Measurements from ENCODE around the gene KRTAP25-1. TPM values are rescaled to one million over a fixed set of nuclear protein-coding genes. Genes with fewer than 3 reads are reported as not detected.

The KRTAP25-1 gene
- total RNA-seq: not detected

GRCh38 chr21:30289215-30289614, at the start of gene KRTAP25-1:
Gene KRTAP25-1 (minus strand): TSS chr21:30289514. CDS start chr21:30289490, 24 bp downstream.

GRCh38 chr21:30337276-30337744, 48.0 kb upstream of the KRTAP25-1 start, which contains the start of gene KRTAP27-1:
Gene KRTAP27-1 (minus strand): TSS chr21:30337694. CDS start chr21:30337668, 26 bp downstream.

GRCh38 chr21:30320215-30320614, 30.9 kb upstream of the KRTAP25-1 start, which contains the start of gene KRTAP26-1:
Gene KRTAP26-1 (minus strand): TSS chr21:30320315. CDS start chr21:30320035, 280 bp downstream.

GRCh38 chr21:30282850-30283249, 6.5 kb downstream of the KRTAP25-1 start, which contains the start of gene KRTAP24-1:
Gene KRTAP24-1 (minus strand): TSS chr21:30282950. CDS start chr21:30282932, 18 bp downstream.

Other genes starting within 250 kb of the KRTAP25-1 start
- not detected for gene CLDN17, start 122.7 kb downstream of the KRTAP25-1 start, total RNA-seq
- gene CLDN8, start 73.4 kb downstream of the KRTAP25-1 start, total RNA-seq: not detected
- not detected for gene KRTAP24-1, start 6.6 kb downstream of the KRTAP25-1 start, total RNA-seq
- gene KRTAP26-1, start 30.8 kb upstream of the KRTAP25-1 start, total RNA-seq: not detected
- not detected for gene KRTAP27-1, start 48.2 kb upstream of the KRTAP25-1 start, total RNA-seq
- not detected for gene KRTAP23-1, start 59.1 kb upstream of the KRTAP25-1 start, total RNA-seq
- gene KRTAP13-2, start 82.8 kb upstream of the KRTAP25-1 start, total RNA-seq: not detected
- not detected for gene KRTAP13-1, start 106.5 kb upstream of the KRTAP25-1 start, total RNA-seq
- gene KRTAP13-3, start 136.4 kb upstream of the KRTAP25-1 start, total RNA-seq: not detected
- gene KRTAP13-4, start 140.7 kb upstream of the KRTAP25-1 start, total RNA-seq: not detected
- not detected for gene KRTAP15-1, start 150.8 kb upstream of the KRTAP25-1 start, total RNA-seq
- gene KRTAP19-1, start 190.9 kb upstream of the KRTAP25-1 start, total RNA-seq: not detected
- gene KRTAP19-2, start 197.9 kb upstream of the KRTAP25-1 start, total RNA-seq: not detected
- not detected for gene KRTAP19-3, start 202.5 kb upstream of the KRTAP25-1 start, total RNA-seq
- not detected for gene KRTAP19-4, start 207.7 kb upstream of the KRTAP25-1 start, total RNA-seq
- gene KRTAP19-5, start 212.6 kb upstream of the KRTAP25-1 start, total RNA-seq: not detected

Data from diencephalon (tissue), 1 donor.